Body of pancreas (tissue), 4 donors: ENCODE results near the gene PRM2. TPM values are rescaled to one million over a fixed set of nuclear protein-coding genes. Genes with fewer than 3 reads are reported as not detected.
"Not testable (repeated sequence)": the region's sequence is repeated elsewhere in the genome, so short reads cannot be mapped to it uniquely, and the experiment has no call there.

Experiments used
- ATAC-seq: fragments of 150-250 bp; one replicate; pipeline ENCODE4 v1.9.1; 2016
- DNase-seq, 4 donors: peaks; one replicate each; pipeline ENCODE4 v3.0.0-alpha.2; 2019
- H3K27ac ChIP-seq, 4 donors: fragments of 200-600 bp; sonication (generic); 1 replicate in 3 of 4; 2 replicates in 1 of 4; pipeline versions ENCODE4 v1.5.1 to v1.6.1; 2016 to 2019; ENCODE audit warnings: mild to moderate bottlenecking in 1 of 4, mixed read lengths in 1 of 4, moderate library complexity in 1 of 4
- H3K27me3 ChIP-seq, 2 donors: fragments of 200-600 bp; sonication (generic); one replicate each; pipeline ENCODE4 v1.6.0; 2016; ENCODE audit warnings: mild to moderate bottlenecking in 1 of 2
- H3K36me3 ChIP-seq, 2 donors: fragments of 200-600 bp; sonication (generic); replicated peaks in 1 of 2; 2 replicates each; pipeline ENCODE4 v1.5.1; 2016; ENCODE audit warnings: low read depth in 2 of 2; ENCODE audit not compliant: insufficient read depth in 1 of 2
- H3K4me1 ChIP-seq: fragments of 200-600 bp; sonication (generic); one replicate; pipeline ENCODE4 v1.6.0; 2016
- H3K4me3 ChIP-seq, 2 donors: fragments of 200-600 bp; sonication (generic); 1 replicate in 1 of 2; 2 replicates in 1 of 2; pipeline ENCODE4 v1.5.1; 2016 to 2019
- H3K9me3 ChIP-seq, 3 donors: fragments of 200-600 bp; sonication (generic); 1 replicate in 2 of 3; 2 replicates in 1 of 3; pipeline ENCODE4 v1.5.1; 2016
- CTCF ChIP-seq, 7 experiments: fragments of 450-650 bp in 4 of 7; fragments of 200-600 bp in 3 of 7; sonication (generic) in 3 of 7; IDR thresholded peaks; one replicate each; pipeline ENCODE4 v1.5.1; 2016 to 2019; ENCODE audit warnings: antibody characterized with exemption in 7 of 7
- POLR2A ChIP-seq, 3 donors: fragments of 450-650 bp; IDR thresholded peaks; one replicate each; pipeline ENCODE4 v1.6.1; 2016; ENCODE audit warnings: antibody characterized with exemption in 3 of 3, mild to moderate bottlenecking in 2 of 3
- WGBS, 2 donors: methylation state at CpG; one replicate each; pipeline ENCODE4 v1.1.5; 2017; 5-methylcytosine and 5-hydroxymethylcytosine counted together
- intact Hi-C: fragments of 100-400 bp; cut with DNase I; formaldehyde crosslinking; loops from one replicate; pipeline ENCODE4 v1.15.1; 2023
- total RNA-seq, 2 donors: library from RNA; depleted of rRNA; stranded (reverse); fragments of >200 nt; gene quantifications; one replicate each; pipeline ENCODE4 v1.1.0, GENCODE V29; 2016

PRM2 gene
- total RNA-seq, 2 donors from 2014 or later = not detected

- H3K4me3 ChIP-seq = no peak overlapping the region
- DNase-seq (no peak), ATAC-seq (no peak)
- 75 to 85% methylated on average over 7 of the region's 7 CpGs for WGBS, 2 donors
- no peak overlapping the region for H3K27ac ChIP-seq
- TF ChIP-seq CTCF (IDR thresholded peaks at IDR 0.05) (no peak), POLR2A (IDR thresholded peaks at IDR 0.05) (no peak)
- intact Hi-C loops = no loop called here
- no peaks in the 10 kb centered on the region for H3K27me3 ChIP-seq
- peaks cover 12% of the 10 kb centered on the region for H3K4me1 ChIP-seq
- H3K36me3 ChIP-seq = no peaks in the 10 kb centered on the region
- H3K9me3 ChIP-seq = no peaks in the 10 kb centered on the region
Observed at GRCh38 chr16:11292076-11292748, 15.9 kb upstream of the PRM2 start.

GRCh38 chr16:11291091-11291703 lies 14.9 kb upstream of the PRM2 start:
- no peak for DNase-seq
- 83 to 84% methylated on average over 10 of the region's 10 CpGs for WGBS, 2 donors
- TF ChIP-seq POLR2A (IDR thresholded peaks at IDR 0.05) (no peak), CTCF (IDR thresholded peaks at IDR 0.05) (no peak)

GRCh38 chr16:11290102-11290893 lies 14.0 kb upstream of the PRM2 start:
- no peaks in the 10 kb centered on the region for H3K36me3 ChIP-seq
- ATAC-seq (no peak), DNase-seq (no peak)
- H3K27me3 ChIP-seq = no peaks in the 10 kb centered on the region
- no peak overlapping the region for H3K4me3 ChIP-seq
- no peak overlapping the region for H3K27ac ChIP-seq
- no peaks in the 10 kb centered on the region for H3K9me3 ChIP-seq
- WGBS, 2 donors = 82 to 85% methylated on average over 8 of the region's 8 CpGs
- H3K4me1 ChIP-seq = no peaks in the 10 kb centered on the region
- TF ChIP-seq CTCF (IDR thresholded peaks at IDR 0.05) (no peak), POLR2A (IDR thresholded peaks at IDR 0.05) (no peak)
- intact Hi-C loops = no loop called here

More at GRCh38 chr16:11291091-11291703, 14.9 kb upstream of the PRM2 start:
- Histone ChIP-seq H3K27me3 (no peaks in the 10 kb centered on the region), H3K27ac (no peak overlapping the region), H3K9me3 (no peaks in the 10 kb centered on the region), H3K36me3 (no peaks in the 10 kb centered on the region), H3K4me3 (no peak overlapping the region), H3K4me1 (peaks cover 2% of the 10 kb centered on the region)
- no peak for ATAC-seq
- intact Hi-C loops = no loop called here

- not testable (repeated sequence) for H3K4me3 ChIP-seq, ATAC-seq, DNase-seq, H3K27ac ChIP-seq, H3K27me3 ChIP-seq, H3K9me3 ChIP-seq, H3K4me1 ChIP-seq, H3K36me3 ChIP-seq
- 81 to 94% methylated on average over 4 of the region's 4 CpGs for WGBS, 2 donors
- intact Hi-C loops = loop anchor here (10.0 kb wide), 1 partner anchor 65 kb away; no protein-coding TSS in a partner anchor
Observed at GRCh38 chr16:11289696-11290095, 13.4 kb upstream of the PRM2 start.

- H3K4me1 ChIP-seq = no peaks in the 10 kb centered on the region
- H3K36me3 ChIP-seq = no peaks in the 10 kb centered on the region
- WGBS, 2 donors = 95 to 96% methylated on average over 2 of the region's 2 CpGs
- DNase-seq = no peak
- TF ChIP-seq CTCF (IDR thresholded peaks at IDR 0.05) (no peak), POLR2A (IDR thresholded peaks at IDR 0.05) (no peak)
- H3K27me3 ChIP-seq = no peaks in the 10 kb centered on the region
- intact Hi-C loops = loop anchor here (10.0 kb wide), 1 partner anchor 64 kb away; no protein-coding TSS in a partner anchor
- H3K9me3 ChIP-seq = no peaks in the 10 kb centered on the region
- H3K4me3 ChIP-seq = no peak overlapping the region
- no peak for ATAC-seq
- H3K27ac ChIP-seq = no peak overlapping the region
Observed at GRCh38 chr16:11289202-11289601, 12.9 kb upstream of the PRM2 start.
